Fibroblast of the aortic adventitia (primary cell): ENCODE data around the gene INTS6. TPM values are rescaled to one million over a fixed set of nuclear protein-coding genes. Genes with fewer than 3 reads are reported as not detected.

Experiments
- DNase-seq: peaks from one replicate; pipeline ENCODE4 v3.0.0-alpha.2; 2010; ENCODE audit warnings: low read depth
- H3K4me3 ChIP-seq: 2 replicates; pipeline ENCODE4 v1.5.1; 2011; ENCODE audit warnings: low read depth, mild to moderate bottlenecking, control low read depth, low read length, moderate library complexity
- total RNA-seq: library from RNA; depleted of rRNA; stranded (reverse); fragments of >200 nt; gene quantifications from 2 replicates; pipeline ENCODE4 v1.2.3, GENCODE V29; 2012; ENCODE audit warnings: low replicate concordance
- TF ChIP-seq, protein P1 (sequence below): IDR thresholded peaks from 2 replicates; pipeline ENCODE4 v1.5.1; 2011; ENCODE audit warnings: mild to moderate bottlenecking, low read length, control low read depth, inconsistent platforms; ENCODE audit not compliant: insufficient read depth

INTS6 gene
- total RNA-seq, 1 donor, result 41.1 TPM

DNA sequence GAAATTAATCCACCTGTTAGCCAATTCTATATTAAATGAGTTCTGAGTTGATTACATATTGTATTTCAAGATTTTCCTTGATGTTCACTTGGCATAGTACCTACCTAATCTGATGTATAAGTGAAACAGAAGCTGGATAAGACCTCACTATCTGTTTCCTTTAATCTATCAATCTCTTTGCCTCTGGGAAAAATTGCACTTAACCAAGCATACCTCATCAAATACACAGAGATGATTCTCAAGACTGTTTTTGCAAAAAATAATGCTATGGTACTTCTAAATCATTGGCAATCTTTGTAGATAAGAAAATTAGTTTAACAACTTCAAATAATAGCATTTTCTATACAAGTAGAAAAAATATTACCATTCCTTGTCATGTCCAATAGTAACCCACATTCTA is 58.1 kb downstream of the INTS6 start:
- no peak overlapping the region for H3K4me3 ChIP-seq
- DNase-seq, result no peak
- TF ChIP-seq, protein P1, sequence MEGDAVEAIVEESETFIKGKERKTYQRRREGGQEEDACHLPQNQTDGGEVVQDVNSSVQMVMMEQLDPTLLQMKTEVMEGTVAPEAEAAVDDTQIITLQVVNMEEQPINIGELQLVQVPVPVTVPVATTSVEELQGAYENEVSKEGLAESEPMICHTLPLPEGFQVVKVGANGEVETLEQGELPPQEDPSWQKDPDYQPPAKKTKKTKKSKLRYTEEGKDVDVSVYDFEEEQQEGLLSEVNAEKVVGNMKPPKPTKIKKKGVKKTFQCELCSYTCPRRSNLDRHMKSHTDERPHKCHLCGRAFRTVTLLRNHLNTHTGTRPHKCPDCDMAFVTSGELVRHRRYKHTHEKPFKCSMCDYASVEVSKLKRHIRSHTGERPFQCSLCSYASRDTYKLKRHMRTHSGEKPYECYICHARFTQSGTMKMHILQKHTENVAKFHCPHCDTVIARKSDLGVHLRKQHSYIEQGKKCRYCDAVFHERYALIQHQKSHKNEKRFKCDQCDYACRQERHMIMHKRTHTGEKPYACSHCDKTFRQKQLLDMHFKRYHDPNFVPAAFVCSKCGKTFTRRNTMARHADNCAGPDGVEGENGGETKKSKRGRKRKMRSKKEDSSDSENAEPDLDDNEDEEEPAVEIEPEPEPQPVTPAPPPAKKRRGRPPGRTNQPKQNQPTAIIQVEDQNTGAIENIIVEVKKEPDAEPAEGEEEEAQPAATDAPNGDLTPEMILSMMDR, result no peak

DNA sequence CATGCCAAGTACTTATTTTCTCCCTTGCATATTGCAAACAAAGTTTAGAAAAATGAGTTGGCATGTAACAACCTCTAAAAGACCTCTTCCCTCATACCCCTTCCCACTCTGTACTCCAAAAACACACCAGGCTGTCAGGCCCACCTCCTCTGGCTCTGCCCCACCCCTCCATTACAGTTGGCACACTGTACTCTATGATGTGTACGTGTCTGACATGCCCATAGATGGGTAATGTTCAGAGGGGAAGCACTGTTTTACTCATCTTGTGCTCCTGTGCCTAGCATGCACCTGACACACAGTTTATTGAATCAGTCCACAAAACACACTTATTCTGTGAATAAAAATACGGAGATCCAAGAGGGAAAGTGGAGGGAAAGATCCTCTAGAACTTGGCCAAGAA is 67.7 kb downstream of the INTS6 start:
- TF ChIP-seq, protein P1, result no peak
- H3K4me3 ChIP-seq, result no peak overlapping the region
- DNase-seq, result no peak

DNA sequence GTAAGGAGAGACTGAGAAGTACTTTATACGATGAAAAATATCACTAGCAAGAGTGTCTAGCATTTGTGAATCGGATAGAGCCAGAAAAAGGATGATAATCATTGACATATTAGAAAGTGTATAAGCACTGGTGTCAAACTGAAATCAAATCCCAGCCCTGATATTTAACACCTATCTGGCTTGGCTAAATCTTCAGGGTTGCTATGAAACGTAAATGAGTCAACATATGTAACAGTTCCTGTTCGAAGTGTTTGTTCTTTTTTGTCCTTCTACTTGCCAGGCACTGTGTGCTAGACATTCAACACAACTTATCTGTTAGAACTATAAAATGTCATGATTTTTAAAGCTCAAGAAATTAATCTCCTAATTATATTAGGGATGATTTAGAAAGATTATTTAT is 72.6 kb downstream of the INTS6 start:
- DNase-seq, result peak; percentile 32
- no peak overlapping the region for H3K4me3 ChIP-seq
- TF ChIP-seq, protein P1, result no peak

DNA sequence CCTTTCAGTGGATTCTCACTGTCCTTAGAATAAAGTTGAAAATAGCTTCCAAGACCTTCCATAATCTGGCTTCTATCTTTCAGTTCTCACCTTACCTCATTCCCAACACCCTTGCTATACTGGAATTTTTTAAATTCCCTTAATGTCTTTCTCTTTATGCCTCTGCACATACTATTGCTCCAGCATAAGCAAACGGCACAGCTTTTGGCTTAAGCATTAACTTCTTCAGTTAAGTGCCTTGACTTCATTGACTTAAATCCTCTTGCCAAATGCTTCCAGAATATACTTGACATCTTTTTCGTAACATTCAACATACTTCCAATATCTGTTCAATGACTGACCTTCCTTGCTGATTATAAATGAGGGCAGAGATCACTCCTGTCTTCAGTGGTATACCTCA is 79.4 kb downstream of the INTS6 start:
- TF ChIP-seq, protein P1, result no peak
- DNase-seq, result no peak

DNA sequence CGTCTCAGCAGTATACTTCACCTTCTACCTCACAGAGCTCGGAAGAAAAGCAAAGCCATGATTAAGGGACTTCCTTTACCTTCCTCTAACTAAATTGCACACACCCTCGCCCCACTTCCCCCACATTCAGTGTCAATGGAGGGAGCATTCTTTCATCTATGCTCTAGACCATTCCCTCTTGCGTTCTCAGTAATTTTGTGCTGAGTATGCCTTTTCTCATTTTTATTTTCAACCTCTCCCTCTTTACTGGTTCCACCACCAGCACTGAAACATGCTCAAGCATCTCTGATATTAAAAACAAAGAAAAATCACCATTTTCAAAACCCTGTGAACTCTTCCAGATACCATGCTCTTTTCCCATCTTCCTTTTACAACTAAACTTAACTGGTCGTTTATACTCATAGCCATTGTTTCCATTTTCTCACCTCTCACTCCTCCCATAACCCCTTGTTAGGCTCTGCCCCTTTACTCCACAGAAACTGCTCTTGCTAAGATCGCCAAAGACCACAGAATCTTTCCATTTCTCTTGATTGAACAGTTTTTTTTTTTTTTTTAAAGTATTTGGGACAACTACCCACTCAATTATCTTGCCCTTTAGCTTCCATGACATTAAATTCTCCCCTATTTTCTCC is 81.0 kb downstream of the INTS6 start:
- TF ChIP-seq, protein P1, result no peak
- no peak for DNase-seq
- no peak overlapping the region for H3K4me3 ChIP-seq

More for the DNA sequence above, 79.4 kb downstream of the INTS6 start:
- no peak overlapping the region for H3K4me3 ChIP-seq

DNA sequence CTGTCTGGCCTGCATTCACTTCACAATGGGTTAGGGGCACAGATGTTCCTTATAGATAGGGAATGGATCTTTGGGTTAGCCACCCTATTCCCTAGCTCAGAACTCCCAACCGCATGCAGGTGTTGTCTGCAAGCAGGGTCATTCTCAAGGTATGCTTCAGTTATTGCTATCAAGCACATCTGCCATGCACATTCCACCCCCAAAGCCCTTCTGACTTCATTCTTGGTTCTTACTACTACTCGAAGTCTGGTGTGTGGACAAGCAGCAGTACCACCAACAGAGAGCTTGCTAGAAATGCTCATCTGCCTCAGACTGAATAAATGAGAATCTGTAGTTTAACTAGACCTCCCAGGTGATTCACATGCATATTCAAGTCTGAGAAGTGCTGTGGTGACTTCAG is 82.0 kb downstream of the INTS6 start:
- H3K4me3 ChIP-seq, result no peak overlapping the region
- DNase-seq, result no peak
- TF ChIP-seq, protein P1, result no peak

DNA sequence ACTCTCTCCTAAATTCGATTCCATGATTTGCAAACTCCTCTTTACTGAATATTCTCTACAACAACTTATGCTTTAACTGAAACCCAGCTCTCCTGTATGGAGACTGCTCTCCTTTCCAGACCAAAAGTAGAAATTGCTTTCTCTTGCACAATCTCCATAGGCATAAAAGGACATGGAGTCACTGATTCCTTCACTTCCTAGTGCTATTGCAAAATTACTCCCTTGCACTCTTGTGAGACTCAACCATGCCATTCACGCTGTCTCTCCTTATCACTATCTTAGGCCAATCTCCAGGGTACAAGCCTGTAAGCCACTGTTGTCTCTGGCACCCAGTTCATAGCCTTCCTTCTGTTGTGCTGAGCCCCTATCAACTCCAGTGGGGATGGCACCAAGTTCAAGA is 82.7 kb downstream of the INTS6 start:
- DNase-seq, result peak; percentile 55
- TF ChIP-seq, protein P1, result no peak
- H3K4me3 ChIP-seq, result no peak overlapping the region
